Right renal cortex interstitium (tissue), 3 donors: ENCODE results near the gene WNT9B. TPM values are rescaled to one million over a fixed set of nuclear protein-coding genes. Genes with fewer than 3 reads are reported as not detected.

Experiments used
- DNase-seq, 3 donors: peaks; one replicate each; pipeline ENCODE4 v3.0.0-alpha.2; 2013; ENCODE audit warnings: low read depth in 3 of 3, low spot score in 2 of 3
- polyA plus RNA-seq, 3 donors: library from polyadenylated mRNA; unstranded; fragments of 120-200 nt; gene quantifications; one replicate each; pipeline ENCODE4 v1.2.1, GENCODE V29; 2013; ENCODE audit not compliant: insufficient read length in 3 of 3

Gene WNT9B
- polyA plus RNA-seq, 3 donors: 9.1 to 15.6 (median 9.4) TPM

GRCh38 chr17:46879101-46879500 lies 27.7 kb downstream of the WNT9B start:
- DNase-seq: no peak

DNA sequence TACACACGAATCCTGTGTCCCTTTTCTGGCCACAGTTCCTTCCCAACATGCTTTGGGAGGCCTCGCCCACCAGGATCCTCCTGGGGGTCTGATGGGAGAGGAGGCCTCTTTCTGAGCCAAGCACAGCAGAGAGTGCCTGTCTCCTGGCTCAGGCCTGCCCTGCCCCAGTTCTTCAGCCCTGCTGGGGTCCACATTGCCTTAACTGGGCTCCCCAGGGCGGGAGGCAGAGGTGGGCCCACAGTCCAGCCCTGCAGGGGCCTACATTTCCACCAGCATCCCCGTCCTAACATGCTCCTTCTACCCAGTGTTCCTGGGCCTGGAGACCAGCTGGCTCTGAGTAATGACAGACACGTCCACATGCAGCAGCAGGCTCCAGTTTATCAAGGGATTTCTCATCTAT lies 29.6 kb downstream of the WNT9B start:
- DNase-seq: no peak

GRCh38 chr17:46882666-46883065 lies 31.3 kb downstream of the WNT9B start:
- no peak for DNase-seq

DNA sequence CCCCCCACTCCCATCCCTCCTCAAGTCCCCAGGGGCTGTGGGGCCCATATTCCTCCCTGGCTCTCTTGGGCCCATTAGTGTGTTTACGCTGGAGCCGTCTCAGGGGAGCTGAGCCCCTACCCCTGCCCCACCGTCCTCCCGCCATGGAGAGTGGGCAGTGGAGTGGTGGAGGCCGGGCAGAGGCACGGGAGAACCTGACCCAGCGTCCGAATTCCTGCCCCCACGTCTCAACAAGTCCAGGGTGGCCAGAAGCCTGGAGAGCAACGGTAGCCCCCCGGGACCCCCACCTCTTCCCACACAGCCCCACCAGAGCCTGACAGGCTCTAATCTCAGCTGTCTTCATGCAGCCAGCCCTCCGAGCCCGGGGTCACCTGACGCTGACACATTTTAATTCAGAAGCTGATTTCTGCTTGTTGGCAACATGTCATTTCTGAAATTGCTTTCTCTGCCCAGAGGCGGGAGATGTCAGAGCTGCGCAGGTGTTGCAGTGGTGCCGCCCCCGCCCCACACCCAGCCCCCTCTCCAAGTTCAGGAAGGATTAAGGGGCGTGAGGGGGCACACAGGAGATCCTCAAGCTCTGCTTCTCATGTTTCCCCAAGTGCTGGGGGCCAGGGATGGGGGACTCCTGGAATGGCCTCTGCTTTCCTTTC lies 32.6 kb downstream of the WNT9B start:
- DNase-seq: no peak

DNA sequence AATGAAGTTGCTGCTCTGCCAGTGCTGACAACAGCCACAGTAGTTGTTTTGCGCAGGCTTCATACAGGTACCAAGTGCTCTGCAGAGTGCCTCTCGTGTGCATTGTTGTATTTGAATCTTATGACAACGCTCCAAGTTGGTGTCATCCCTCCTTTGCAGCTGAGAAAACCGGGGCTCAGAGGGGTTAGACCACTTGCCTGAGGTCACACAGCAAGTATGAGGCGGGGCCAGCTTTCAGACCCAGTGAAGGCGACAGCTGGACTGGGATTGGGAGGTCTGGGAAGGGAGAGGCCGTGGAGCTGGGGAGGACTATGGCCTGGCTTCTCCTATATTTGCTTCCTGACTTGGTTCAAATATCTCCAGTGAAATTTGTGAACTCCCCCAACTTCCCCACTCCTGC lies 33.2 kb downstream of the WNT9B start:
- no peak for DNase-seq

DNA sequence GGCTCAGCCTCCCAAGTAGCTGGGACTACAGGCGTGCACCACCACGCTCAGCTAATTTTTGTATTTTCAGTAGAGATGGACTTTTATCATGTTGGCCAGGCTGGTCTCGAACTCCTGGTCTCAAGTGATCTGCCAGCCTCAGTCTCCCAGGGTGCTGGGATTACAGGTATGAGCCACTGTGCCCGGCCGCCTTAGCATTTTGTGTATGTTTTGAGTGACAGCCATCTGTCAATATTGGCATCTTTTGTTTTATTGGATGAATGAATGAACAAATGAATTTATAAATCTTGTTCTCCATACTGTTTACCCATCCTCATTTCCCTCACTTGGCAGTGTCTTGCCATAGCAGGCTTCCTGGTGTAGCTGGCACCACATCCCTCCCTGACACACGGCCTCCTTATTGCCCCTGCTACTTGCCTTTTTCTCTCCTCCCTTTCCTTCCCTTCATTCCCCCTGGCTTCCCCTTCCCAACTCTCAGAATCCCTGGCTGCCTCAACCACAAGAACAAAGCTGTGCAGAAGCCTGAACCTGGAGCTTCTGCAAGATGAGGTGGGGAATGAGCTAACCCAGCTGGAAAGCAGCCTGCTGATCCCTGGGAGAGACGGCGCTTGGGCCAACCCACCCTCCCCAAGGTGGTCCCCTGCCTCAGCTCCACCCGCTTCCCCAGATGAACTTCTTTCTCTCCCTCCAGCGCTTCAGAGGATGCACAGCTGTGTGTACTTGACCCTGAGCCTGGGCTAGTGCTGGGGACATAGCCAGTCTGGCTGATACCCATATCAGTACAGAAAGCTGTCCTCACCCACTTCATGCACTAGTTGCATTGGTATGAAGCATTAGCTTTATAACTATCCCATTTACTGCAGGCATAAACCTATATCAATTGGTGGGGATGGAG lies 34.3 kb downstream of the WNT9B start:
- DNase-seq: no peak

- DNase-seq: no peak
Observed at GRCh38 chr17:46886310-46886663, 34.9 kb downstream of the WNT9B start.

DNA sequence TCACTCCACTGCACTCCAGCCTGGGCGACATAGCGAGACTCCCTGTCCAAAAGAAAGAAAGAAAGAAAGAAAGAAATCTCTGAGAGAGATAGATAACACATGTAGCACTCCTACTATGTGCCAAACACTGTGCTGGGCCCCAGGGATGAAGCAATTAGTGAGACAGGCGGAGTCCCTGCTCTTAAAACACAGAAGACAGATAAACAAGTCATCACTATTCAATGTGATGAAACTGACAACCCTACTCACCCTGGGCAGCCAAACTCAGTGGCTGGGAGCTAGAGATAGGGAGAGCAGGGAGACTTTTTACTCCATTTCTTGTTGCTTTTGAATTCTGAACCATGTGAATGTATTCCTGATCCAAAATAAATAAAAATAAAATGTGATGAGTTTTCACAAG lies 36.3 kb downstream of the WNT9B start:
- DNase-seq: no peak

- DNase-seq: no peak
Observed at GRCh38 chr17:46888727-46889126, 37.3 kb downstream of the WNT9B start.

- DNase-seq: no peak
Observed at GRCh38 chr17:46889519-46889918, 38.1 kb downstream of the WNT9B start.

DNA sequence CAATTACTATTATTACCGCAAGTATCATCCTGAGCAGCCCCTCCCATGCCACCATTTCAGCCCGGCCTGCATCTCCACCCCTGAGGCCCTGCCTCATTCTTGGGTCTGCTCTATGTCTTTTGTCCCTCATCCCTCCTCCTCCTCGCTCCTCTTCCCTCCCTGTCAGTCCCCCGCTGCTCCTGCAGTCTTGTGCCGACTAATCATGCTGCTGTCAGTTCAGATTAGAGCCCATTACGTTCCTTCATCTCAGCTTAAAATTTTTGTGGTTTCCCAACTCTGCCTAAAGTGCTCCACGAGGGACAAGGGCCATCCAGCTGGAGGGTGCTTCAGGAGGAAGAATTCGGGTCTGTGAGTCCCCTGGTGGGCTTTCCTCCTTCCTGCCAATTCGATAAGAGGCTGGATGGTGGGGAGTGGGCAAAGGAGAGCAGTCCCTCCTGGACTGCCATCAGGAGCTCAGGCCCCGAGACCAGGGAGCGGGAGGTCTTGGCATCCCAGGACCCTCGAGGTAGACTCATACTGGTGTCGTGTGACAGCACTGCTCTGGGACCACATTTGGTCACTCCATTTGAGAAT lies 38.7 kb downstream of the WNT9B start:
- no peak for DNase-seq

- DNase-seq: no peak
Observed at GRCh38 chr17:46890638-46891037, 39.3 kb downstream of the WNT9B start.

GRCh38 chr17:46892192-46892703 lies 40.9 kb downstream of the WNT9B start:
- DNase-seq: no peak

DNA sequence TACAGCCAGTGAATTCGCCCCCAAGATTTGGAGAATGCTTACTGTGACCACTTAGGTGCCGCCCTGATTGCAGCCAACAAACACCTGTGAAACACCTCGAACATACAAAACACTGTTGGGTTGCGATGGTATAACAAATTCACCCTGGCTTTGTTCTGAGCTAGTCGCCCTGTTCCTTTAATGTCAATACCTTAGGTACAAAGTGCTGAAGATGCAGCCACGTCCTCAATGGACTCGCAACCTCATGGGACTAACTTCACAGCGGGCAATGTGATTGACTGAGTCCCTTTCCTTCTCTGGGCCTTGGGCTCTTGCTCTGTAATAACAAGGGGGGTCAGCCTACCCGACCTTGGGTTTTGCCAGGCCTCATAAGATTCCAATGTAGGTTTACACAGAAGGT lies 42.6 kb downstream of the WNT9B start:
- no peak for DNase-seq

DNA sequence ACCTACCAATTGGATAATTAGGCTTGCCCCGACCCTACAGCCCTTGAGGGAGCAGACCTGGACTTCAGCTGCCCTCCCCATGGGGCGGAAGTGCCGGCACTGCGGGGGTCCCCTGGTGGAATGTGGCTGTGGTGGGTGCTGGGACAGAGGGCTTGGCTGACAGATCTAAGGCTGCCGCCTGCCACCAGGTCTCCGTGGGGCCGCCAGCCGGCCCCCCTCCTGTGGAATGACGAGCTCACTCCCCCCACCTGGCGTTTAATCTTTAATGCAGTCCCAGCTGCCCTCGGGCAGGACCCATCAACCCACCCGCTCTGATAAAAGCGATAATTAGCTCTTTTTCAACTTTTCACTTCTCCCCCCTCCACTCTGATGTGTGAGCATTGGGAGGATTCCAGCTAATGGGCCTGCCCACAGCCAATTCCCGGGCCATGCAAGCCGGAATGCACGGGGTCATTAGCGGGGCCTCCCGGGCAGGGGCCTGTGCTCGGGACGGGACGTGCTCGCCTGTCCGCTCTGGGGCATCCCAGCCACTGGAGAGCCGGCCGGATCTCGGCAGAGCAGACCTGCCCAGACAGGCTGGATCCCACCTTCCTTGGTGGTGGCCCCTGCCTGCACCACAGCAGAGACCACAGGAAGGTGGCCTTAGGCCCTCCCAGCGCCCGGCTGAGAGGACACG lies 43.2 kb downstream of the WNT9B start:
- peak in 2 of 3 donors; percentile 21 to 26 for DNase-seq

GRCh38 chr17:46895171-46895570 lies 43.8 kb downstream of the WNT9B start:
- no peak for DNase-seq

DNA sequence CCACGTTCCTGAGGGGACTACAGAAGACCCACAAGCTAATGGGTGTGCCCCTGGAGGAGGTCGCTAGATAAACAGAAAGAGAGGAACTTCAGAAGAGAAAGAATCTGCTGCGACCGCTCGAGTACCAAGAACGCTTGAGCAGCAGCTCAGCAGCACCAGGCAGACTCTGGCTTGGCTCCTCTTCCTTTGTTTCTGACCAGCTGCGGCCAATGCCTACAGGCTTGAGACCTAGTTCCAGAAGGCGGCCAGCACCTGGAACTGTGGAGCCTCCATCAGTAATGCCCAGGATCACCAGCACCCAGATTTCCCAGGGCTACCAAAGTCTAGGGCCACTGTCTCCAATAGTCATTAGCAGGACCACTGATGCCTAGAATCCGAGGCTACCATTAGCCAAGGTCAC lies 45.6 kb downstream of the WNT9B start:
- DNase-seq: no peak

DNA sequence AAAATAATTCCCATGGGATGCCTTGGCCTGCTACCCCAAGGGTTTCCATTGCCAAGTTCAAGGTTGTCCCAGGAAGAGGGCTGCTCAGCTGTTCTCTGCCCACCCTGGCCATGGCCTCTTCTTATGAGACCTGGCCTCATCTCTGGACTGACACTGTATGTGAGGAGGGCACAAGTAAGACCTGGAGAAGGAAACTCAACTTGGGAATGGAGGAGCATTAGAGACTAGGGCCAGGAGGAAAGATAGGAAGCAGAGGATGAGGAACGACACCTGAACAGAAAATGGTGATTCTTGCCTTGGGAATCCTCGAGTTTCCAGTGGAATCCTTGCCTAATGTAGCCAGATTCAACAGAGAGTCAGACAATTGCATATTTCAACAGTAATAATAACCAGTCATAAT lies 47.0 kb downstream of the WNT9B start:
- DNase-seq: no peak

DNA sequence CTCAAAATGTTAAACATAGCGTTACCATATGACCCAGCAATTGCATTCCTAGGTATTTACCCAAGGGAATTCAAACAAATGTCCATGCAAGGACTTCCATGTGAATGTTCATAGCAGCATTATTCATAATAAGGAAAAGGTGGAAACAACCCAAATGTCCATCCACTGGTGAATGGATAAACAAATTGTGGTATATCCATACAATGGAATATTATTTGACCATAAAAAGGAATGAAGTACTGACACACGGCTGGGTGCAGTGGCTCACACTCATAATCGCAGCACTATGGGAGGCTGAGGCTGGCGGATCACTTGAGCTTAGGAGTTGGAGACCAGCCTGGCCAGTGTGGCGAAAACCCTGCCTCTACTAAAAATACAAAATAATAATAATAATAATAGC lies 47.5 kb downstream of the WNT9B start:
- DNase-seq: no peak

DNA sequence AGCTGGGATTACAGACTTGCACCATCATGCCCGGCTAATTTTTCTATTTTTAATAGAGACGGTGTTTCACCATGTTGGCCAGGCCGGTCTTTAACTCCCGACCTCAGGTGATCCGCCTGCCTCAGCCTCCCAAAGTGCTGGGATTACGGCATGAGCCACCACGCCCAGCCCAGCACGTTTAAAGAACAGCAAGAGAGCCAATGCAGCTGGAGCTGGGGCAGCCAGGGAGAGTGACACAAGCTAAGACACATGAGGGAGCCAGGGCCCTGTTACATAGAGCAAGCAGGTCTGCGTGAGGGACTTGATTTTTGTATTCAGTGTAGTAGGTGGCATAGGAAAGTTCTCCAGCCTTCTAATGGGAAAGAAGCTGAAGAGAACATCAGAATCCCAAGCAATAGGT lies 49.9 kb downstream of the WNT9B start:
- DNase-seq: no peak
